ENCODE measurements around the gene PCNA.
A peak's percentile ranks its signal among the peaks of the same experiment; 100 is the strongest.
"Not testable (repeated sequence)": the region's sequence is repeated elsewhere in the genome, so short reads cannot be mapped to it uniquely, and the experiment has no call there.

PCNA gene

DNA sequence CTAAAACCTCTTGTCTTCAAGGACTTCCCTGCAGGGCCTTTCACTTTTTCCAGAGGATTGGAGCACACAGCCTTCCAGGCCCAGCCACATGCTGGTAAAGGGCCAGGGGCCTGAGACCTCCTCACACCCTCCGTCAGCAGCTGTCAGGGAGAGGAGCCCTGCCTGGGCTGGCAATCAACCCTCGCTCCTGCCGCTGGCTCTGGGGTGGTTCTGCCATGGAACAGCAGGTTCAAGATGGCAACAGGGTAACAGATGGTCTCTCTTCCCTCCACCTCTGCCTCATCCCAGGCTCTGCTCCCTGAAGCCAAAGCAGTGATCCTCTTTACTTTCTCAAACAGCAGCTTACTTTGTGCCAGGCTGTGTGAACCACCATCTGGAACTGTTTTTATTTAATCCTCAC lies 23.8 kb downstream of the PCNA start:
- no peak for DNase-seq

DNA sequence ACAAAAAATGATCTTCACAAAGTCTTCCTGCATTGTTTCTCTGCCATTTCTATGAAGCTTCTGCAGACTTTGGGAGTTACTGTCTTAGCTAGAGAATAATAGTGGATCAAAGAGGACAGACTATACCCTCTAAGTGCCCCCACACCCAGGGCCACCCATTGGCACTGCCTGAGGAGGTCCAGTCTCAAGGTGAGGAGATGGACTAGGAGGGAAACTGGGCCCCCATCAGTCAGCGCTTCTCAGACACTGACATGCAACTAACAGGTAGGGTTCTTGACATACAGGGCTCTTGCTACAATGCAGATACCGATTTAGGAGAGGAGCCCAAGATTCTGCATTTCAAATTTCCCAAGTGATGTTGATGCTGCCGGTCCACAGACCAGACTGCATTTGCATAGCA lies 24.3 kb downstream of the PCNA start:
- DNase-seq = no peak

DNA sequence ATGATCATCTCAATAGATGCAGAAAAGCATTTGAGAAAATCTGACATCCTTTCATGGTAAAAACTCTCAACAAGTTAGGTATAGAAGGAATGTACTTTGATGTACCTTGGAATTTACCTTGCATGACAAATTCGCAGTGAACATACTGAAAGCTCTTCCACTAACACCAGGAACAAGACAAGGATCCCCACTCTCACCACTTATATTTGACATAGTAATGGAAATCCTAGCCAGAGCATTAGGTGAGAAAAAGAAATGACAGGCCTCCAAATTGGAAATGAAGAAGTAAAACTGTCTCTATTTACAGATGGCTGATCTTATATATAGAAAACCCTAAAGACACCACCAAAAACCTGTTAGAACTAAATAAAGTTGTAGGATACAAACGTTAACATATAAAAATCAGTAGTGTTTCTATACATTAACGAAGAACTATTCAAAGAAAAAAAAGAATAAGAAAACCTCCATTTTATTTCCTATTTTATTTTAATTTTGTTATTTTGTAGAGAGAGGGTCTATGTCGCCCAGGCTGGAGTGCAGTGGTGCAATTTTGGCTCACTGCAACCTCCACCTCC lies 26.9 kb downstream of the PCNA start:
- DNase-seq = no peak

DNA sequence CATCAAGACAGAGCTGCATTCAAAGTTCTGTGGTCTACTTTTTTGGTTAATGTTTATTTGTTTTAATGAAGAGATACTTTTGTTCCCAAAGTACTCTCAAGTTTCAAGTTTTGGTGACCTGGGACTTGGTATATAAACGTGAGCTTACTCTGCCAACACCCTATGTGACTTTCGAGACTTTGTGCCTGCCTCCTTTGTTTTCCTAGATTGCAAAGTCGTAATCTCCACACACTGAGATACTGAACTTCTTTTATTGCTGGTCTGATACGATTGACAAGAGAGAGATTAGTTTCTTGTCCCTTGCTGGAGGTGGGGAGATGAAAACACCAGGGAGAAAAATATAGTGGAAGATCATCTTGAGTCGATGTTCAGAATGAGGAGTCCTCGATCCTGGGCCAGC lies 27.9 kb downstream of the PCNA start:
- no peak for DNase-seq

DNA sequence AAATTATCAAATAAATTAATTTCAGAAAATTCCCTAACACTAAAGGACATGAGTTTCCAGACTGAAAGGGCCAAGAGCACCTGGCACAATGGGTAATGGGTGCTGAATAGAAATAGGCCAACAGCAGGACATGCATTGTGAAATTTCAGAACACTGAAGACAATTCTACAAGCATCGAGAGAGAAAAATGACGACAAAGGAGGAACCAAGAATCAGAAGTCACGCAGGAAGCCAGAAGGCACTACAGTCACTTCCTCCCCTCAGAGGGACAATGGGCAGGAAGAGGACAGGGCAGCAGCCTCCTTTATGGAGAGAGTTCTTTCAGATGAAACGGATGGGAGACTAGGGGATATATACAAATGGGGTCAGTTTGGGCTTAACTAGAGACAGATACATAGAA lies 29.6 kb downstream of the PCNA start:
- peak; percentile 17 for DNase-seq

DNA sequence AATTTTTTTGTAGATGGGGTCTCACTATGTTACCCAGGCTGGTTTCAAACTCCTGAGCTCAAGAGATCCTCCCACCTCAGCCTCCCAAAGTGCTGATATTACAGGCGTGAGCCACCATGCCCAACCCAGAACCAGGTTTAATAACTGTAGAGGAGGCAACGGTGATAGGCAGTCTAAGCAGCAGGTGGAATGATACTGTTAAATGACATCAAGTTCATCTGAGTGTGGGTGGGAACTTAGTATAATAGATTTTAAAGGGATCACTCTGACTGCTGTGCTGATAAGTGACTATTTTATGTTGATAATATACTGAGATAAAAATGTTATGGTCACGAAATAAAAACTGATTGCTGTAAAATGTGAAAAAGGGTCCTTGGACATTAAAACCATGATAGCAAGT lies 31.1 kb downstream of the PCNA start:
- DNase-seq = no peak

DNA sequence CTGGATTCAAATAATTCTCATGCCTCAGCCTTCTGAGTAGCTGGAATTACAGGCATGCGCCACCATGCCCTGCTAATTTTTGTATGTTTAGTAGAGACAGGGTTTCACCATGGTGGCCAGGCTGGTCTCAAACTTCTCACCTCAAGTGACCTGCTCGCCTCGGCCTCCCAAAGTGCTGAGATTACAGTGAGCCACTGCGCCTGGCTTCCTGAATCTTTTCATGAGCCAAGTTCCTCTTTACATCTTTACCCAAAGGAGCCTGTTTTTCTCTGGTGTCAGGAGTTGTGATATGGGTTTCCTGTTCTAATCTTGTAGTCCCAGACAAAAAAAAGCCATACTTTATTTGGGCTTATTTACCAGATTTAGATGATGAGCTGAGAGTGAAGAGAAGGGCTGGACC lies 34.4 kb downstream of the PCNA start:
- no peak for DNase-seq

DNA sequence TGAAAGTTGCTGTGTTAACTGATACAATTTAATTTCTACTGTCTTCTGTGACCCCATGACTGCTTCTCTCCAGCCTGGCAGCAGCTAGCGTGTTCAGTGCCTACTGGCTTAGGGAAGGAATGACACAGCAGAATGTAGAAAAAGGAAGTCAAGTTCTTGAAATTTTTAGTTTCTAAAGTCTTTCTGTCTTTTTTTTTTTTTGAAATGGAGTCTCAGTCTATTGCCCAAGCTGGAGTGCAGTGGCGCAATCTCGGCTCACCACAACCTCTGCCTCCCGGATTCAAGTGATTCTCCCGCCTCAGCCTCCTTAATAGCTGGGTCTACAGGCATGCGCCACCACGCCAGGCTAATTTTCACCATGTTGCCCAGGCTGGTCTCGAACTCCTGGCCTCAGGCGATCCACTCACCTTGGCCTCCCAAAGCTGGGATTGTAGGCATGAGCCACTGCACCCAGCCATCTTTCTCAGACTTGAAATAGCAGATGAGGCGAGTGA lies 39.3 kb downstream of the PCNA start:
- peak; percentile 64 for DNase-seq

DNA sequence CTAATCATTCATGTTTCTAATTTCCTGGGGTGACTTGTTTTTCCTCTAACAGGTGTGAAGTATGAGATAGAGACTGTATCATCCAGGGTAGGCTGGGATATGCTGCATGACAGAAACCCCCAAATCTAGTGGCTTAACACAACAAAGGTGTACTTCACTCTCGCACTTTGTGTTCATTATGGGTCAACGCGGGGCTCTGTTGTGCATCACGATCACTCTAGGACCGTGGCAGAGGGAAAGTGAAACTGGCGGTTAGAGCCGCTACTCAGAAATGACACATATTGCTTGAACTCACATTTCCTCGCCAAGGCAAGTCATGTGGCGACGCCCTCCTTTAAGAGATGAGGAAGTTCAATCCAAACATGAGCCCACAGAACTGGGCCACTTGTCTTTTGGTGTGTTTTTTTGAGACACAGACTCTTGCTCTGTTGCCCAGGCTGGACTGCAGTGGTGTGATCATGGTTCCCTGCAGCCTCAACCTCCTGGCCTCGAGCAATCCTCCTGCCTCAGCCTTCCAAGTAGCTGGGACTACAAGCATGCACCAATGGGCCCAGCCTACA lies 41.3 kb downstream of the PCNA start:
- peak; percentile 89 for DNase-seq

DNA sequence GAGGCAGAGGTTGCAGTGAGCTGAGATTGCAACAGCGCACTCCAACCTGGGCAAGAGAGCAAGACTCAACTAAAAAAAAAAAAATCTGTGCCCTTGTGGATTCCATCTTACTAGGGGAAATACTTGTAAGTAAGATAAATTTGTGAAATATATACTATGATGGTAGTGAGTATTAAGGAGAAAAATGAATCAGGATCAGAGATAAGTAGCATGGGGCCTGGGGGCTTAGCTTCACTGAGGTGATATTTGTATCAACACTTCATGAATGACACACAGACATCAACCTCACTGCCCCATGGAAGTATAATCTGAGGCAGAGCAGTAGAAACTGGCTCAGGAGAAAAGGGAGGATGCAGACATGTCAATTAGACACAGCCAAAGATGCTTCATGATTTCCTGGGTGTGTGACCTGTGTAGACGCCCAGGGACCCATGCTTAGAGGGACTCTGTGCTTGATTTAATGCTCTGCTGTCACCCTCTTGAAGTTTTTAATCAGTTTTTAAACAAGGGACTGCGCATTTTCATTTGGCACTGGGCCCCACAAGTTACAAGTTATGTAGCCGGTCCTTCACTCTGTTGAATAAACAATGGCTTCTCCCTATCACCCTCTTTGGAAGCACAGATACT lies 41.9 kb downstream of the PCNA start:
- no peak for DNase-seq

DNA sequence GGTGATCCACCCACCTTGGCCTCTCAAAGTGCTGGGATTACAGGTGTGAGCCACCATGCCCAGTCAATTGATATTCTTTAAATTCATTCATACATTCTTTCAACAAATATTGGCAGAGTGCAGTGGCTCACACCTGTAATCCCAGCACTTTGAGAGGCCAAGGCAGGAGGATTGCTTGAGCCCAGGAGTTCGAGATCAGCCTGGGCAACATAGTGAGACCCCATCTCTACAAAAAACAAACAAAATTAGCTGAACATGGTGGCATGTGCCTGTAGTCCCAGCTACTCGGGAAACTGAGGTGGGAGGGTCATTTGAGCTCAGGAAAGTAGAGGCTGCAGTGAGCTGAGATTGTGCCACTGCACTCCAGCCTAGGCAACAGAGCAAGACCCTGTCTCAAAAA lies 42.8 kb downstream of the PCNA start:
- not testable (repeated sequence) for DNase-seq

DNA sequence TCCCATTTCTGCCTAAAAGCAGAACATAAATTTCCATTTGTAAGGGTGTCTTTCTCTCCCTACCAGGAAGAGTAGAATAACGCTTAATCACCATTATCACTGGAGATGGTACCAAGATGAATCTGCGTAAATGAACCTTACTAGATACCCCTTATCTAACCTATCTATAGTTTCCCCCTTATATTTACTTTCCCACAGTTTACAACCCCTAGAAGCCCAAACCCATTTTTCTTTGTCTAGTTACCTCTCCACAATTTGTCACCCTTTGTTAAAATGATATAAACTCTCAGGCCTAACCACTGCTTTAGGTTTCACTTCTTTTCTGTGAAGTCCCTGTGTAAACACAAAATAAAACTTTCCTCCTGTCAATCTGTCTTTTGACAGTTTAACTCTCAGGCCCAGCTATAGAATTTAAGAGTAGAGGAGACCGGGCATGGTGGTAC lies 45.5 kb downstream of the PCNA start:
- DNase-seq = no peak

DNA sequence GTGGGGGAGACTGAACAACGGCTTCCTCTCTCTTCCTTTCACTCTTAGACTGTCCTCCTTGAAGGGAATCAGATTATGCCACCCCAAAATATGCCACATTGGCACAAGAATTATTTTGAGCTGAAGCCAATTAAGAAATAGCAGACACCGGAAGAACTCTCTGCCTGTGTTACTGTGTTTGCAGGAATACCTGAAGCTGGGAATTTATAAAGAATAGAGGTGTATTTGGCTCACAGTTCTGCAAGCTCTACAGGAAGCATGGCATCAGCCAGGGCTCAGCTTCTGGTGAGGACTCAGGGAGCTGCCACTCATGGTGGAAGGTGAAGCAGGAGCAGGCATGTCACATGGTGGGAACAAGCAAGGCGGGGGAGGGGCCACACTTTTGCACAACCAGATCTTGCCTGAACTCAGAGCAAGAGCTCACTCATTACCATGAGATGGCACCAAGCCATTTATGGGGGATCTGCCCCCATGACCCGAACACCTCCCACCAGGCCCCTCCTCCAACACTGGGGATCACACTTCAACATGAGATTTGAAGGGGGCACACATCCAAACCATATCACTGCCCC lies 46.0 kb downstream of the PCNA start:
- DNase-seq = peak; percentile 33

DNA sequence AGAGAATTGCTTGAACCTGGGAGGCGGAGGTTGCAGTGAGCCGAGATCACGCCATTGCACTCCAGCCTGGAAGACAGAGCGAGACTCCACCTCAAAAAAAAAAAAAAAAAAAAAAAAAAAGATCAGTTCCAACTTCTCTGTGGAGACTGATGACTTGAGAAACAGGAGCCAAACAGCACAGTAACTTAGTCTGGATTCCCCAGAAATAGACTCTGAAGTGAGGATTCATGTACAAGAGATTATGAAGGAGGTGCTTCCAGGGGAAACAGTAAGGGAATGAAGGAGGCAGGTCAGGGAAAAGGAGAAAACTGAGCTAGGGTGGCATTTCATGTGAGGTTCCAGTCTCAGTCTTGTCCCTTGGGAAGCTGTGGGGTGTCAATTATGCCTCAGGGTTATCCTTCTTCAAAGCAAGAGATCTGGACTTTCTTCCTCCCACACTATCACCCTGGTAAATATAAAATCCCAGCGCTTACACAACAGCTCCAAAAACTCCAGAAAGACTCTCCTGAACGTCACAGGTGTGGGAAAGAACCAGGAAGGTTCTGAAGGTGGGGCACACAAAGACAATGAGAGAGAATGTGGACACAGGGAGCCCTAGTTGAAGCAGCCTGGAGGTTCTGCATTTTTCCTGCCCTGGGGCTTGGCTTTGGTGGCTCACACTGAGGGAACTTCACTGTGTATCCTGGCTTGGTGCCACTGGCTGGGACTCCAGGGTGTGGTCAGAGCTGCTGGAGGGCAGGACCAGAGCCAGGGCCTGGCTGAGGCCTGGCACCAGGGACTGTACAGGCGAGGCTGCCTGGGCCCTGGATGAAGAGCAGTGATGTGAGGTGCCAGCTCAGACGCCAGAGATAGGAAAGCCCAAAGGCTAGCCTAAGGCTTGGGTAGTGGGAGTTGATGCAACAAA lies 46.8 kb downstream of the PCNA start:
- peak; percentile 86 for DNase-seq

DNA sequence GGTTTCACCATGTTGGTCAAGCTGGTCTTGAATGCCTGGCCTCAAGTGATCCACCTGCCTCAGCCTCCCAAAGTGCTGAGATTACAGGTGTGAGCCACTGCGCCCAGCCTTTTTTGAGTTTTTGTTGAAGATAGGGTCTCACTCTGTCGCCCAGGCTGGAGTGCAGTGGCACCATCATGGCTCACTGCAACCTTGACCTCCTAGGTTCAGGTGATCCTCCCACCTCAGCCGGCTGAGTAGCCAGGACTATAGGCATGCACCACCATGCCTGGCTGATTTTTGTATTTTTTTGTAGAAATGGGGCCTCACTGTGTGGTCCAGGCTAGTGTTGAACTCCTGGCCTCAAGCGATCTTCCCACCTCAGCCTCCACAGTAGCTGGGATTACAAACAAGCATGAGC lies 47.8 kb downstream of the PCNA start:
- not testable (repeated sequence) for DNase-seq

DNA sequence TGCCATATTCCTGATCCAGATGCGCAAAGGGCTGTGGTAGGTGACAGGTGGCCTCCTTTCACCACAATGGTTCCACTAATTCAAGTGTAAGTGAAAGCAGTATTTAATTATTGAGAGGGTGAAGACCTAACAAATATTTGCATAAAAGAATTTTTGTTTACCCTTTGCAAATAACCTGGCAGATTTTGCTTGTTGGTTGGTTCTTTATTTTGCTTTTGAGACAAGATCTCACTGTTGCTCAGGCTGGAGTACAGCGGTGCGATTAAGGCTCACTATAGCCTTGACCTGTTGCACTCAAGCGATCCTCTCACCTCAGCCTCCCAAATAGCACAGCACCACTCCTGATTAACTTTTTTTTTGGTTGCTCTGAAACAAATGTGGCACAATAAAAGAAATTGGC lies 49.2 kb downstream of the PCNA start:
- DNase-seq = no peak

DNA sequence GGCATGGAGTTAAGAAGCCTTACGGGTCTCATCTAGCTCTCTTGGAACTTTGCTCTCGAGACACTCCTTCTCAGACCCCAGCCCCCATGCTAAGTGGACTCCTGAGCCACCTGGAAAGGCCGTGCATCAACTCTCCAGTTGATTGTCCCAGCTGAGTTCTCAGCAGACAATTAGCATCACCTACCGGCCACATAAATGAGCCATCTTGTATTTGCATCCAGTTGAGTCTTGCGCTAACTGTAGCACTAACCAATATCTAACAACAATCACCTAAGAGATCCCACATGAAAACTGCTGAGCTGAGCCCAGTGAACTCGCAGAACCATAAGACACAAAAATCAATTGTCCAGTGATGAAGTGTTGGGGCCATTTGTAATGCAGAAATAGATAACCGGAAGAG lies 49.7 kb downstream of the PCNA start:
- DNase-seq = no peak

DNA sequence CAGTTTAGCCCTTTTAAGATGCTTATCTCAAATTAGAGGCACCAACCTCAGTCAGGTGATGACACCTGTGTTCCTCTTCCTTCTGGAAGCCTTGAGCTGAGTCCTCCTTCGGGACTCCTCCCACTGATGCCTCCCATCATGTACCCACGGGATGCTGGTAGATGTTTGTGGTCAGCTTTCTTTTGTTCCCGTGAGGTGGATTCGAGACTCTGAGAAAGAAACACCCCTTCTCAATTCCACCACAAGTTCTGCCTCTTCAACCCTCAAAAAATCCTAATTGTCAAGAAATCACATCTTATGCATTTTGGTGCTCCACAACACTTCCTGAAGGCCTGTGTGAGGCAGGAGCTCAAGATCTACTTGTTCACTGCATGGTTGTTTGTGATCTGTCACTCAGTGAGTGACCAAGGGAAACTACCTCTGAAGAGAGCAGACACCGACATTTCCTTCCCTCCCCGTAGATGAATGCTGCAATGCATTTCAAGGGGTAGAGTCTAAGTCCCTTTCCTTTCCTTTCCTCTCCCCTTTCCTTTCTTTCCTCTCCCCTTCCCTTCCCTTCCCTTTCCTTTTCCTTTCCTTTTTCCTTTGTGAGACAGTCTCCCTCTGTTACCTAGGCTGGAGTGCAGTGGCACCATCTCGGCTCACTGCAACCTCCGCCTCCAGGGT lies 50.5 kb downstream of the PCNA start:
- no peak for DNase-seq

DNA sequence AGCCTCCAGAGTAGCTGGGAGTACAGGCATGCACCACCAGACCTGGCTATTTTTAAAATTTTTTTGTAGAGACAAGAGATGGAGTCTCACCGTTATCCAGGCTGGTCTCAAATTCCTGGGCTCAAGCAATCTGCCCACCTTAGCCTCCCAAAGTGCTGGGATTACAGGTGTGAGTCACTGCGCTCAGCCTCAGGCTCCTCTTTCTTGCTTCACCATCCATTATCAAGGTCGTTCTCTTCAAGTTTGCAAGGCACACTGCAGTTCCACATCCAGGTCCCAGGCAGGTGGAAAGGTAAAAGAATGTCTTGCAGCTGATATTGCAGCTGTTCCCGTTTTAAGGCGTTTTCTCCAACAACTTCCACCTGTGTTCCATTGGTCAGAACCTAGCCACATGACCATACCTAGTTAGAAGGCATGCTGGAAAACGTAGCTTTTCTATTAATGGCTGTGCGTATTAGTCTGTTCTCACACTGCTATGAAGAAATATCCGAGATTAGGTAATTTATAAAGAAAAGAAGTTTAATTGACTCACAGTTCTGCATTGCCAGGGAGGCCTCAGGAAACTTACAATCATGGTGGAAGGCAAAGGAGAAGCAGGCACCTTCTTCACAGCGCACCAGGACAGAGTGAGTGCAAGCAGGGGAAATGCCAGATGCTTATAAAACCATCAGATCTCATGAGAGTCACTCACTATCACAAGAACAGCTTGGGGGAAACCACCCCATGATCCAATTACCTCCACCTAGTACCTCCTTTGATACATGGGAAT lies 51.7 kb downstream of the PCNA start:
- no peak for DNase-seq

DNA sequence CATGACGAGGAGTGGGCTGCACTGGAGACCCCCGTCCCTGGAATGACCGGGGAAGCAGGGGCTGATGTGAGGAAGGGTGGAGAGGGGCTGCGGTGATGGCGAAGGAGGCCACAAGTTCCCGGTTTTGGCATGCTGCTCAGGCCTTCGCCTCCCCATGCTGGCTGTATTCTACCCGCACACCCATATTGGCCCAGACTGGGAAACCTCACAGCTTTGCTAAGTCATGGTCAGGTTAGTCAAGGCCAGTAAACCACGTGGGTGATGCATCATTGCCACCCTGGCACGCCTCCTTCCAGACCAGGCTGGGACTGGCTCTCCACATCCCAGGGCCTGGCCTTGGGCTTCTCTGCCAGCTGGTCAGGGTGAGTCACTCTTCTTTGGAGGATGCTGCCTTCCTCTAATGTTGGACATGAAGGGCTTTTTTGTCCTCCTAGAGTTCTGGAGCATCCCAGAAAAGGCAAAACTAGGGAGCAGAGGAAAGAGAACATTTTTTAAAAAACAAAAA lies 53.8 kb downstream of the PCNA start:
- peak; percentile 84 for DNase-seq

DNA sequence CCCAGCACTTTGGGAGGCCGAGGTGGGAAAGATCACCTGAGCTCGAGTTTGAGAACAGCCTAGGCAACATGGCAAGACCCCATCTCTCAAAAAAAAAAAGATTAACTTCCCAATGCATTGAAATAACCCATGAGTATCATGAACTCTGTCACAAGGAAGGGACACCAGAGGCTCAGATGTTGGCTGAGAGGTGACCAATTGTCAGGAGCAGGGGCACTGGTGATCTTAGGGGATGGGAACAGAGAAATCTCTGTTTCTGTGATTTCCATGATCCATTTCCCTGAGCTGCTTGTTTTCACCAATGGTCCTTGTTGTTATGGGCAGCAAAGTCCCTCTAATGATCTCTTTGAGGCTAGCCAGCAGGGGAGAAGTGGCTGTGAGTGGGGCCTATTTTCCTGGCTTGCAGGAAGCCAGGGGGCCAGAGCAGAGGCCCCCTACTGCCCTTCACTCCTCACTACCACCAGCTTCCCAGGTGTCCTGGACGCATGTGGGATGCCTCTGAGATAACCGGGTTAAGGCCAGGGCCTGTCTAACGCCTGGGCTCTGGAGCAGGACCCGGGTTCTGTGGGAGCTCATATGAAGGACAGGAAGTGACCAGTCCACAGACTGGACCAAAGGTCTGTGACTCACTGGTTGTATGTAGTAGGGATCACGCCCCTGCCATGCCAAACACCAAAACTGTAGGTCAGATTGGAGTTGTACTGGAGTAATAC lies 54.4 kb downstream of the PCNA start:
- no peak for DNase-seq
